GM12874 (cell line): Measurements from ENCODE around the gene DDB1.

Source experiments
- CTCF ChIP-seq: IDR thresholded peaks from 2 replicates; pipeline ENCODE4 v1.5.1; 2011; ENCODE audit warnings: low read depth, mild to moderate bottlenecking, control low read depth, low read length, moderate library complexity; ENCODE audit not compliant: insufficient read depth

DDB1 gene

GRCh38 chr11:61278001-61278470, 54.9 kb downstream of the DDB1 start:
- no peak for TF ChIP-seq CTCF

DNA sequence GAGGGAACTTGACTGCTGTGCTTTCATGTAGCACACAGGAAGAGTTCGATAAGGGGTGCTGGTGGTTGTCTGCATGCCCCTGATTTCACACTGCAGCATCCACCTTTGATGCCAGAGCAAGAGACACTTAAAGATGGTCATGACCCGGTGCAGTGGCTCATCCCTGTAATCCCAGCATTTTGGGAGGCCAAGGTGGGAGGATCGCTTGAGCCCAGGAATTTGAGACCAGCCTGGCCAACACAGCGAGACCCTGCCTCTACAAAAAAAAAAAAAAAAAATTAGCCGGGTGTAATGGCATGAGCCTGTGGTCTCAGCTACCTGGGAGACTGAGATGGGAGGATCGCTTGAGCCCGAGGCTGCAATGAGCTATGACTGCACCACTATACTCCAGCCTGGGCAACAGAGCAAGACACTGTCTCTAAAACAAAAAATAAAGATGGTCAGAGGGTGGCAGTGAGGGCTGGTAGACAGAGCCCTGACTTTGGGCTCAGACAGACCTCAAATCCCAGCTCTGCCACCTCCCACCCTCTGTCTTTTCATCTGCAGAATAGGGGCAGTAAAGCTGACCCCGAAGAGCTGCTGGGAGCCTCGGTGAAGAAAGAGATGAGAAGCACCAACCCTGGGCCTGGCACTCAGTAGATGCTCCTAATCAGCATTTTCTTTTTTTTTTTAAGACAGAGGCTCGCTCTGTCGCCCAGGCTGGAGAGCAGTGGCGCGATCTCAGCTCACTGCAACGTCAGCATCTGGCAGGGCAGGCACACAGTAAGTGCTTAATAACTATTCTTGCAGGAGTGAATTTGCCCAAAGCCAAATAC, 55.5 kb downstream of the DDB1 start:
- no peak for TF ChIP-seq CTCF

DNA sequence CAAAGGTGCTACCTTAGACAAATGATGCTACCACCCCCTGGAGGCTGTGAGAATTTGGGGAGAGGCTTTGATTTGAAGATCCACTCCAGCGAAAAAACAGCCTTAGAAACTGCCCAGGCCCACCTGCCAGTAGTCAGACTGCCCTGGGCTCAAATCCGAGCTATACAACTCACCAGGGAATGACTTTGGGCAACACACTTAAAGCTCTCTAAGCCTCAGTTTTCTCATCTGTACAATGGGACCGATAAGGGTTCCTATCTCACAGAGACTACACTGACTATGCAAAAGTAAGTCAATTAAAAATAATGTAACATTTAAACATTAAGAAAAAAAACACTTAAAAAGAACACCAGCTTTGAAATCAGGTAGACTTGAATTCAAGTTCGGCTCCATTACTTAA, 57.7 kb downstream of the DDB1 start:
- no peak for TF ChIP-seq CTCF

- TF ChIP-seq CTCF, result no peak
Observed at GRCh38 chr11:61274084-61274483, 58.8 kb downstream of the DDB1 start.

DNA sequence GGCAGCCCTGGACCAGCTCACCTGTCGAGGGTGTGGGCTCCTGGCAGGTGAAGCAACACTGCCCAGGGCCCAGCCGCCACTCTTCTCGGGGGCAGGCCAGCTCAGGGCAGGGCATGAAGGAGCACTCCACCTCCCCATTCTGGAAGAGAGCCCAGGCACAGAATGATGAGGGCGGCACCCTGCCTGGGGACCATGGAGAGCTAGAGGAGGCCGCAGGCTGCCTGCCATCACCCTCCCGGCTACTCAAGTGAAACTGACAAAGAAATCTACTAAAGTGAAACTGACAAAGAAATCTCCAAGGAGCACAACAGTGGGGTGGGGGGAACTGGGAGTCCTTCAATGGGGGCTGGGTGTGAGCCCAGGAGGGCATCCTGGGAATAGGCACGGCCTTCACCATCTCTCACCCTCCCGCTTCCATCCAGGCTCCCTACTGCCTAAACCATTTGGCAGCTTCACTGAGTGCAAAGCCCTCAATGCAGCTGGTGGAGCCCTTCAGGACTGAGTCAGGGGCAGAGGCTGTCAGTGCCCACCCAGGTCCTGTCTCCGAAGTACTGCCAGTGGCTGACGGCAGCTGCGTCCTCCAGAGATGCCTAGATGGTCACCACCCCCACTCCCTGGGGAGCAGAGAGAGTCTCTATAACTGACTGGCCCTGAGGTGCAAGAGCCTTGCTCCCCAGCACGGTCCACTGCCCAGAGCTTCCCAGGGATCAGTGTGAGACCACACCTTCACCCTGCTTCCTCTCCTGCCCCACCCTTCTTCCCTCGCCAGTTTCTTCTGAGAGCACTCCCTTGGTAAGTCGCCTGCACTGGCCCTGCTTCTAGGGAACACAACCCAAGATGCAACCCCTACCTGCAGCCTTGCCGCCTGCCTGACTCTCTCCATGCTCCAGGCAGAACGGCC, 59.5 kb downstream of the DDB1 start:
- no peak for TF ChIP-seq CTCF

DNA sequence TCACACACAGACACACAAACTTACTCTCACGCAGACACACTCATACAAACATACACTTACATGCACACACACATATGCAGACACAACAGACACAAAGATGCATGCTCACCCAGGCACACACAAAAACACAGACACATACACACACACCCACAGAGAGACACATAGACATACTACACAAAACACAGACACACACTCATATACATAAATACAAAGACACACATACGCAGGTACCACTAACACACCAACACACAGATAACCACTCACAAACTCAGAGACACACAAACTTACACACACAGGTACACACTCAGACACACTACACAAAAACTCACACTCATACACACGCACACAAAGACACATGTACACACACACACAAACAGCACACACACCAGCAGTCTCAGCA, 60.2 kb downstream of the DDB1 start:
- no peak for TF ChIP-seq CTCF

GRCh38 chr11:61270354-61271076, 62.4 kb downstream of the DDB1 start:
- TF ChIP-seq CTCF, result no peak
